ENCODE results near the gene FLT3.

Gene FLT3

GRCh38 chr13:28048768-28049167 lies 51.6 kb downstream of the FLT3 start (continued):
- TF ChIP-seq ZNF639 (tag by site-specific recombination; IDR thresholded peaks at IDR 0.05) (no peak), ZFHX2 (tag by site-specific recombination; conservative IDR thresholded peaks at IDR 0.05) (no peak), ZNF37A (tag by site-specific recombination; IDR thresholded peaks at IDR 0.05) (no peak), ZNF26 (tag by site-specific recombination; IDR thresholded peaks at IDR 0.05) (no peak), ZNF239 (tag by site-specific recombination; IDR thresholded peaks at IDR 0.05) (no peak), ZNF830 (tag by site-specific recombination; IDR thresholded peaks at IDR 0.05; ENCODE audit: low read depth) (no peak)

GRCh38 chr13:28047757-28048388 lies 52.5 kb downstream of the FLT3 start:
- H3K4me3 ChIP-seq (ENCODE audit: low read depth, low read length) = no peak overlapping the region
- H3K36me3 ChIP-seq (ENCODE audit: control insufficient read depth in 2 of 2, insufficient read depth in 1 of 2, low read length in 2 of 2) = no peaks in the 10 kb centered on the region
- CTCF ChIA-PET = no interaction called here
- POLR2A ChIA-PET = no interaction called here
- TF ChIP-seq SP3 (tag by site-specific recombination; IDR thresholded peaks at IDR 0.05) (no peak), GFI1B (tag by site-specific recombination; IDR thresholded peaks at IDR 0.05) (no peak)
- H3K9me3 ChIP-seq (ENCODE audit: control insufficient read depth, insufficient read depth, low read depth, low read length) = no peaks in the 10 kb centered on the region
- H3K4me1 ChIP-seq (ENCODE audit: control insufficient read depth, insufficient read depth, low read length) = no peaks in the 10 kb centered on the region
- no peak overlapping the region for H3K27ac ChIP-seq (ENCODE audit: extremely low read depth, low read depth, low read length)

- no peak overlapping the region for H3K4me3 ChIP-seq (ENCODE audit: low read depth, low read length)
- no peaks in the 10 kb centered on the region for H3K36me3 ChIP-seq (ENCODE audit: control insufficient read depth in 2 of 2, insufficient read depth in 1 of 2, low read length in 2 of 2)
- no peaks in the 10 kb centered on the region for H3K4me1 ChIP-seq (ENCODE audit: control insufficient read depth, insufficient read depth, low read length)
- ChIA-PET CTCF (no interaction called here), POLR2A (no interaction called here)
- H3K9me3 ChIP-seq (ENCODE audit: control insufficient read depth, insufficient read depth, low read depth, low read length) = no peaks in the 10 kb centered on the region
- H3K27ac ChIP-seq (ENCODE audit: extremely low read depth, low read depth, low read length) = no peak overlapping the region
- TF ChIP-seq ZNF148 (tag by site-specific recombination; IDR thresholded peaks at IDR 0.05; ENCODE audit: borderline replicate concordance) (no peak), ZNF221 (tag by site-specific recombination; IDR thresholded peaks at IDR 0.05; ENCODE audit: borderline replicate concordance) (no peak), ZNF248 (tag by site-specific recombination; IDR thresholded peaks at IDR 0.05) (no peak), PRDM4 (tag by site-specific recombination; IDR thresholded peaks at IDR 0.05) (no peak), ZBTB44 (tag by site-specific recombination; IDR thresholded peaks at IDR 0.05) (no peak), KLF9 (tag by site-specific recombination; IDR thresholded peaks at IDR 0.05; ENCODE audit: low read depth) (no peak), ZNF26 (tag by site-specific recombination; IDR thresholded peaks at IDR 0.05) (no peak), KLF7 (tag by site-specific recombination; IDR thresholded peaks at IDR 0.05; ENCODE audit: borderline replicate concordance) (no peak), ZBTB20 (tag by site-specific recombination; IDR thresholded peaks at IDR 0.05) (no peak), HOXA7 (CRISPR knock-in tag; IDR thresholded peaks at IDR 0.05; ENCODE audit: borderline replicate concordance) (no peak), ZNF23 (tag by site-specific recombination; IDR thresholded peaks at IDR 0.05; ENCODE audit: borderline replicate concordance) (no peak), ZNF433 (tag by site-specific recombination; IDR thresholded peaks at IDR 0.05; ENCODE audit: low read depth) (no peak), ZBTB7A (tag by site-specific recombination; IDR thresholded peaks at IDR 0.05; ENCODE audit: low read depth) (no peak)
Observed at GRCh38 chr13:28046981-28047380, 53.4 kb downstream of the FLT3 start.
